Measurements from ENCODE around the gene PLB1. TPM values are rescaled to one million over a fixed set of nuclear protein-coding genes. Genes with fewer than 3 reads are reported as not detected.
"Not testable (repeated sequence)": the region's sequence is repeated elsewhere in the genome, so short reads cannot be mapped to it uniquely, and the experiment has no call there.

Gene PLB1
- total RNA-seq, 1 experiment from 2014 or later: 0.91 TPM

DNA sequence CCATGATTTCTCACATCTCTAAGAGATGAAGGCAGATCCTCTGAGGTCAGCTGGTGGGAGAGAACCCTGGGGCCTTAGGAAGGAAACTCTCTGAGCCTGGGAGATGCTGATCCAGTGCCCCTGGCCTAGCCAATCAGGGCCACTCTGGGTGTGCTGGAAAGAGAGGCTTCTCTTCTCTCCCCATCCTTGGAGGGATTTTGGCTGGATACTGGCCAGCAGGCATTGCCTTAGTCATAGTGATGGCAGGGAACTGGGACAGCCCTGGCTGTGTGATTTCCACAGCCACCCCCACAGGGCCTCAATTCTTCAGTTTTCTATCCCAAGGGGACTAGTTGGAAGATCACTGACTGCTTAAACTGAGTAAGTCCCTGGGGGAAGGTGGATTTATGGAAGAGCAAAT, 26.6 kb upstream of the PLB1 start:
- DNase-seq (ENCODE audit: low read depth): peak; percentile 38

DNA sequence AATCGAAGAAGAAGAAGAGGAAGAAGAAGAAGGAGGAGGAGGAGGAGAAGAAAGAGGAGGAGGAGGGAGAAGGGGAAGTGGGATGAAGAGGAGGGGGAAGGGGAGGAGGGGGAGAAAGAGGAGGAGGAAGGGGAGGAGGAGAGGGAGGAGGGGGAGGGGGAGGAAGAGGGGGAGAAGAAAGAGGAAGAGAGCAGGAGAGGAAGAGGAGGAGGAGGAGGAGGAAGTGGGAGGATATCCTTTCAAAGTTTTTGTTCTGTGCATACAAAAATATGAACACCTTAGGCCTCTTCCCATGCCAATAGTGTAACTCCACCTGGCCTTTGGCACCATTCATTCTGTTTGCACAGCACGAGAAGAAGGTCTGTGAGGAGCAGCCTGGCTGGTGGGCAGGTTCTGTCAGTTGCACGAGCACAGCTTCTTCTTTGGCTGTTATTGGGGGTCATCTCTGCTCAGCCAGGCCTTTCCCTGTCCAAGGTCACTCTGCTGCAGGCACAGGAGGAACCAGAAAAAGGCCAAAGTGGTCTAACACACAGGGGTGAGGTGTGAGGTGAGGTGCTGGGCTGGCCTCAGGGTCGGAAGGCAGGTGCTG, 25.8 kb upstream of the PLB1 start:
- no peak for DNase-seq (ENCODE audit: low read depth)

- DNase-seq (ENCODE audit: low read depth): no peak
These were observed 25.1 kb upstream of the PLB1 start for GRCh38 chr2:28470759-28471158.

DNA sequence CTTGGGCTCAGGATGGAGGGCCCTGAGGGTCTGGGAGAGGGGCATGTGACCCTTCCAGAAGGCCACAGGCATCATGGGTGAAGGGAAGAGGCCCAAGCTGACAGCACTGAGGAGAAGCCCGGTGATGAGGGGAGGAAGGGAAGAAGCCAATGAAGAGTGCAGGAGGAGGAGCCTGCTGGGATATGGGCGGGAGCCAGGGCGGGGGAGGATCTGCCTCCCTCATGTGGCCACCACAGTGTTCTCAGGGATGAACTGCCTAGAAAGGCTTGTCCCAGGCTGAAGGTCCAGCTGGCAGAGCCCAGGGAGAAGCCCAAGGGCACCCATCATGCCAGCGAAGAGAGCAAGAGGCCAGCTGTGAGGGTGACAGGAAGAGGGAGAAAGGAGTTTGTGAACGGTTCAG, 24.6 kb upstream of the PLB1 start:
- DNase-seq (ENCODE audit: low read depth): no peak

DNA sequence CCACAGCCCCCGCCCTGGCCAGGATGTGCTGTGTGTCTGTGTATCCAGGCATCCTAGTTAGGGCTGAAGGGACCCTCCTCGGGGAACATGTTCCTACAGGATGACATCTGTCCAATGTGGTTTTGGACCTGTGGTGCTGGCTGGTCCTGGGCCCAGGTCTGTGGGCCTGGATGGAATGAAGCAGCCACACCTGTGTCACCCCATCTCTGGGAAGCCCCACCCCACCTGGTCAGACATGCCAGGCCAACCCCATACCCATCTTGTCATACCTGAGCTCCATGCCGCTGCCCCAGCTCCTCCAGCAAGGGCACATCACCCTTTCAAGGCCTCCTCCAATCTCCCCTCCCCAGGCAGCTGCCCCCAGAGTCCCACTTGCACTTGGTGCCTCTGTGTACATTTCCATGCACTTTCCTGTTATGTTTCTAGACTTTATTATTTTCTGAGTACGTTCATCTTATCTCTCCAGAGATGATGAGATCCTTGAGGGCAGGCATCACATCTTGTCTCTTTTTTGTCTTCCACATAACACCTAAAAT, 24.1 kb upstream of the PLB1 start:
- no peak for DNase-seq (ENCODE audit: low read depth)

DNA sequence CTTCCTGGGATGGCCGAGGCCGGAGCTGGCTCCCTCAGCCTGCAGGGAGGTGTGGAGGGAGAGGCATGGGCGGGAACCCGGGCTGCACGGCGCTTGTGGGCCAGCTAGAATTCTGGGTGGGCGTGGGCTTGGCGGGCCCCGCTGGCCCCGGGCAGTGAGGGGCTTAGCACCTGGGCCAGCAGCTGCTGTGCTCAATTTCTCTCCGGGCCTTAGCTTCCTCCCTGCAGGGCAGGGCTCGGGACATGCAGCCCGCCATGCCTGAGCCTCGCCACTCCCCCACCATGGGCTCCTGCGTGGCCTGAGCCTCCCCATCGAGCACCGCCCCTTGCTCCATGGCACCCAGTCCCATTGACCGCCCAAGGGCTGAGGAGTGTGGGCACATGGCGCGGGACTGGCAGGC, 23.2 kb upstream of the PLB1 start:
- not testable (repeated sequence) for DNase-seq (ENCODE audit: low read depth)

- DNase-seq (ENCODE audit: low read depth): no peak
These were observed 20.7 kb upstream of the PLB1 start for GRCh38 chr2:28475088-28475595.

DNA sequence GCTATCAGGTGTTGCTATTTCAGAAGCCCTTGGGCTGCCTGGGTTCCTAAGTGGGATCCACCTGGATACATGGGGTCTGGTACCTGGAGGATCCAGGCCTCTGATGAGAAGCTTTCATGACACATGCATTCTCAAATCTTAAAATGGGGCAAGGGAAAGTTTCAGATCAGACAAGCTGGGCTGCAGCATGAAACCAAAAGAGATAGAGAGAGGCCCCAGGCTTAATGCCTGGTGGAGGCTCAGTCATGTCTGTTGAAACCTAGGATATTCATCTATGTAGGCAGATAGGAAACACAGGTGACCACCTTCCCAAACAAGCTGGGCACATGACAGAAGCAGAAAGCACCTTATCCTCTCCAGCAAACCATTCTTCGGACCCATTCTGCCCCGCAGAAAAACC, 18.8 kb upstream of the PLB1 start:
- DNase-seq (ENCODE audit: low read depth): no peak

GRCh38 chr2:28477645-28478044, 18.2 kb upstream of the PLB1 start:
- DNase-seq (ENCODE audit: low read depth): no peak

GRCh38 chr2:28480403-28481049, 15.3 kb upstream of the PLB1 start:
- no peak for DNase-seq (ENCODE audit: low read depth)

DNA sequence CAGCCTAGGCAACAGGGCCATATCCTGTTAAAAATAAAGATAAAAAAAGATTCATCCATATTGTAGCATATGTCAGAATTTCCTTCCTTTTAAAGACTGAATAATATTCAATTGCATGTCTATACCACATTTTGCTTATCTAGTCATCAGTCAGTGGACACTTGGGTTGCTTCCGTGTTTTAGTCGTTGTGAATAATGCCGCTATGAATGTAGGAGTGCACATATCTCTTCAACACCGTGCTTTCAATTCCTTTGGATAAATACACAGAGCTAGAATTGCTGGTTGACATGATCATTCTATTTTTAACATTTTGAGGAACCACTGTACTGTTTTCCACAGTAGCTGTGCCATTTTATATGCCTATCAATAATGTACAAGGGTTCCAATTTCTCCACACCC, 14.0 kb upstream of the PLB1 start:
- no peak for DNase-seq (ENCODE audit: low read depth)

DNA sequence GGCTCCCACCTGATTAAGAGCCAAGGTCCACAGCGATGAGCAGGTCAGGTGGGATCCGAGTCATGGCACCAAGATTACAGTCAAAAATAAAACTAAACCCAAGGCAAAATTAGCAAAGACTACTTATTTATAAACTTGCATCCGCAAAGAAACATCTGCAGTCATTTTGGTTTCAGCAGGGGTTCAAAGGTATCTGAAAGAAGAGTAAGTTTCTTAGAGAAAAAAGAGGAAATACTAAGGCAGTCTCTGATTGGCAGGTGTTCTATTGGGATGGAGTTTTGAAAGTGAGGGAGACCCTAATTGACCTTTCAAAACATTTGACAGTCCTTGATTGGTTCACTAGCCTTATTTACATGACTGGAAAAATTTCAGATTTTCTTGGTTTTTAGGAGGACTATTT, 11.0 kb upstream of the PLB1 start:
- DNase-seq (ENCODE audit: low read depth): no peak

- DNase-seq (ENCODE audit: low read depth): no peak
These were observed 9.3 kb upstream of the PLB1 start for GRCh38 chr2:28486526-28486925.

- no peak for DNase-seq (ENCODE audit: low read depth)
These were observed 8.6 kb upstream of the PLB1 start for GRCh38 chr2:28487258-28487657.

- no peak for DNase-seq (ENCODE audit: low read depth)
These were observed 7.6 kb upstream of the PLB1 start for GRCh38 chr2:28488083-28488830.

GRCh38 chr2:28488858-28489575, 6.8 kb upstream of the PLB1 start:
- peak; percentile 44 for DNase-seq (ENCODE audit: low read depth)

- no peak for DNase-seq (ENCODE audit: low read depth)
These were observed 5.3 kb upstream of the PLB1 start for GRCh38 chr2:28490558-28490957.

GRCh38 chr2:28492282-28492681, 3.6 kb upstream of the PLB1 start:
- no peak for DNase-seq (ENCODE audit: low read depth)

DNA sequence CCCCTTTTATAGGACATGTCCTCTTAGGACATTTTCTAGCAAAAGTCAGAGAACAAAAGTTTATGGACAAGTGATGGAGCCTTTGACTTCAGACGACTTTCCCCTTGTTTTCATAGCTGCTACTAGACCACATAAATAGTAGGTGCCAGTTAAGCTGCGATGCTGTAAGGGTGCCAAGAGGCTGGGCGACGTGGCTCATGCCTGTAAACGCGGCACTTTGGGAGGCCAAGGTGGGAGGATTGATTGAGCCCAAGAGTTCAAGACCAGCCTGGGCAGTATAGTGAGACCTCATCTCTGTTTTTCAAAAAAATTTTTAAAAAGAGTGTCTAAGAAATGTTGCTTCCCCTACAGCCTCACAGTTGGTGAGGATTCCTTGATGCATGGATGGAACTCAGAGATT, 2.2 kb upstream of the PLB1 start:
- DNase-seq (ENCODE audit: low read depth): no peak

DNA sequence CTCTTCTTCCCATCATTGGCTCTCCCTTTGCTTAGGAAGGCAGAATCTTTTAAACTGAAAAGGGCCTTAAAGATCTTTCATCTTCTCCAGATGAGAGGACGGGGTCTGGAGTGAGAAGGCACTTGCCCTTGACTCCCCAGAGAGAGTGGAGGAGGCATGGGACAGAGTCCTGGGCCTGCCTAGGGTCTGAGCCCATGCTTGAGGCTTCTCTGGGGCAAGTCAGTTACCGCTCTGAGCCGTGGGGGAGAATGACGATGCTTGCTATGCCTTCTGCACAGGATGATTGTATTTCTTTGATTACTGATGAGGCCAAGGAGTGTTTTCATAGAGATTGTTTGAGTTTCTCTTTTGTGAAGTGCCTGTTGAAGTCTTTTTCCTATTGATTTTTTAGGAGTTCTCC, 921 bp downstream of the PLB1 start:
- no peak for DNase-seq (ENCODE audit: low read depth)

GRCh38 chr2:28497206-28497605, 1.3 kb downstream of the PLB1 start:
- no peak for DNase-seq (ENCODE audit: low read depth)

DNA sequence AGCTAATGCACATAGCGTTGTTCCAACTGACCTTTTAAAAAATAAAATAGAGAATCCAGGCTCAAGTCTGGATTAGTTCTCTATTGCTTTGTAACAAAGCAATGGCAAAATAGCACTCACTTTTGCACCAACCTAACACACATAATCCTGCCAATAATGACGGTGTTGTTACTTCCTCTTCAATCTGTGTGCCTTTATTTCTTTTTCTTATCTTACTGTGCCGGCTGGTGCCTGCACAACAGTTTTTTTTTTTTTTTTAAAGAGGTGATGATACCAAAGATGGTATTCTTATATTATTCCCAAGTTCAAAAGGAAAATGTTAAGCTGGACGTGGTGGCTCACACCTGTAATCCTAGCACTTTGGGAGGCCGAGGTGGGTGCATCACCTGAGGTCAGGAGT, 3.4 kb downstream of the PLB1 start:
- no peak for DNase-seq (ENCODE audit: low read depth)

All from M059J (cell line).